ENCODE data around the gene ETS1. TPM values are rescaled to one million over a fixed set of nuclear protein-coding genes. Genes with fewer than 3 reads are reported as not detected.

Gene ETS1
- total RNA-seq, 4 donors from 2014 or later = 46.3 to 70.6 (median 57.6) TPM

DNA sequence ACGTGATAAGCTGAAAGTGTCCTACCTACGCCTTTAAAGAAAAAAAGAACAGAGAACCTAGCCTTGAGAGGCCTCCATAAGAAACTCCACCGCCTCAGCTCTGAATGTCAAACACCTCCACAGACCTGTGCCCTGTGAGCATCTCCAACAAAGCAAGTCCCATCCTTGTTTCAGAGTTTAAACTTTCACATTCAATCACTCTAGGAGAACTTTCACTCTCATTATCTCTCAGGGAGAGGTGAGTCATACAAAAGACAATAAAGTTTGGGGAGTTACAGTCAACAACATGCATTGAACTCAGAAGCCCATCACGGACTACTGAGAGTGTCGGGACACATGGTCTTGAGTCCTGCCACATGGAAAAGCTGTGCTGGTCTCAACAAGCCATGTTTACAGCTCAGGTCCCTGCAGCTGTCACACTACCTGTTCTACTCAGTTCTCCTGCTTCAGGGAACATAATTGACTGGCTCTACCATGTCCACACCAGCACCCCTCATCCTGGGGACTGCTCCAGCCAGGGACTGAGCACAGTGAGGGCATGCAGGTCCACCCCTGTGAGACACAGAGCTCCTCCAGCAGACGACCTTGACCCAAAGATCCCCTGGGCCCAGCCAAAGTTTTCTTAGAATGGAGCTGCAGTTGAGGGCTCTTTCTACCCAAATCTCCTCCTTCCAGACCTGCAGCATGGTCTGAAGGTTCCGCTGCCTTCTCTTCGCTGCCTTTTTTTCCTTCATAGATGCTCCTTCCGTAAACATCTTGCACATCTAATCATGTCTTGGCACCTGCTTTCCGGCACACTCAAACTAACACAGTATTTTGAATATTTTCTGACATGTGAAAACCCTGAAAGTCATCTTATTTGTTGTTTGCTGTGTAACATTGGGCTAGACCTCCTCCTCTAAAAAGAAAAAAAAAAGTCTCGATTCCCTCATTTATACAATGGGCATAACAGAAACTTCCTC, 114.9 kb downstream of the ETS1 start:
- no peak for DNase-seq (ENCODE audit: low spot score in 2 of 2)
- Histone ChIP-seq H3K4me1 (peaks cover 0 to 92% (median 66%) of the 10 kb centered on the region in 4 donors), H3K4me3 (no peak overlapping the region), H3K9me3 (no peaks in the 10 kb centered on the region), H3K27me3 (no peaks in the 10 kb centered on the region), H3K27ac (peak overlapping the region in 3 of 4 donors; percentile 2 to 66 (median 27)), H3K36me3 (peaks cover 0 to 24% (median 0%) of the 10 kb centered on the region in 3 donors)
- WGBS, 2 donors = 89 to 91% methylated on average over 11 of the region's 11 CpGs
- TF ChIP-seq EP300 (IDR thresholded peaks at IDR 0.05) (no peak), POLR2A (IDR thresholded peaks at IDR 0.05) (no peak)
- TF ChIP-seq, protein P1, sequence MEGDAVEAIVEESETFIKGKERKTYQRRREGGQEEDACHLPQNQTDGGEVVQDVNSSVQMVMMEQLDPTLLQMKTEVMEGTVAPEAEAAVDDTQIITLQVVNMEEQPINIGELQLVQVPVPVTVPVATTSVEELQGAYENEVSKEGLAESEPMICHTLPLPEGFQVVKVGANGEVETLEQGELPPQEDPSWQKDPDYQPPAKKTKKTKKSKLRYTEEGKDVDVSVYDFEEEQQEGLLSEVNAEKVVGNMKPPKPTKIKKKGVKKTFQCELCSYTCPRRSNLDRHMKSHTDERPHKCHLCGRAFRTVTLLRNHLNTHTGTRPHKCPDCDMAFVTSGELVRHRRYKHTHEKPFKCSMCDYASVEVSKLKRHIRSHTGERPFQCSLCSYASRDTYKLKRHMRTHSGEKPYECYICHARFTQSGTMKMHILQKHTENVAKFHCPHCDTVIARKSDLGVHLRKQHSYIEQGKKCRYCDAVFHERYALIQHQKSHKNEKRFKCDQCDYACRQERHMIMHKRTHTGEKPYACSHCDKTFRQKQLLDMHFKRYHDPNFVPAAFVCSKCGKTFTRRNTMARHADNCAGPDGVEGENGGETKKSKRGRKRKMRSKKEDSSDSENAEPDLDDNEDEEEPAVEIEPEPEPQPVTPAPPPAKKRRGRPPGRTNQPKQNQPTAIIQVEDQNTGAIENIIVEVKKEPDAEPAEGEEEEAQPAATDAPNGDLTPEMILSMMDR (IDR thresholded peaks at IDR 0.05) = no peak

DNA sequence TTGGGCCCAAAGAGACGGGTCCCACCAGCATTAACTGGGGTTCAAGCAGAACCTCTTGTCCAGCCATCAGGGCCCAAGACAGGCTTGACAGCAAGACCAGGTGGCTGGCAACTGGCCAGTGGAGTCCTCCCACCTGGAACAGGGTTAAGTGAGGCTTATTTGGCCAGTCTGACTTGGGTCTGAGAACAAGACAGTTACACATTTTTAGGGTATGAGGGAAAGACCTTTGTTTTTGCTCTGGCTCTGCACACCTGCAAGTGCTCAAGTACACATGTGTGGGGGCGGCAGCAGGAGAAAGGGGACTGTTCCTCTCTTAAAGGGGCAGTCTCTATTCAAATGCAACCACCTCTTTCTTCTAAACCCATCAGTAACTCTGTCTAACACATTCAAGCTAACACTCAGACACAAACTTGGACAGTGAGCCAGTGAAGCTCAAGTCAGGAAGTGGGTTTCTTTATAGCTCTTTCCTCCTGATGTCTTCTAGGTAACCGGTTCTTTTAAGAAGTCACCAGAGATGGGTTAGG, 116.2 kb downstream of the ETS1 start:
- Histone ChIP-seq H3K4me3 (no peak overlapping the region), H3K27ac (peak overlapping the region in 3 of 4 donors; percentile 27 to 52 (median 29)), H3K36me3 (peaks cover 0 to 13% (median 0%) of the 10 kb centered on the region in 3 donors), H3K27me3 (no peaks in the 10 kb centered on the region), H3K4me1 (peaks cover 0 to 91% (median 68%) of the 10 kb centered on the region in 4 donors), H3K9me3 (no peaks in the 10 kb centered on the region)
- no peak for DNase-seq (ENCODE audit: low spot score in 2 of 2)
- 70 to 88% methylated on average over 3 of the region's 3 CpGs for WGBS, 2 donors
- TF ChIP-seq, protein P1 (IDR thresholded peaks at IDR 0.05) = no peak
- TF ChIP-seq POLR2A (IDR thresholded peaks at IDR 0.05) (no peak), EP300 (IDR thresholded peaks at IDR 0.05) (no peak)

DNA sequence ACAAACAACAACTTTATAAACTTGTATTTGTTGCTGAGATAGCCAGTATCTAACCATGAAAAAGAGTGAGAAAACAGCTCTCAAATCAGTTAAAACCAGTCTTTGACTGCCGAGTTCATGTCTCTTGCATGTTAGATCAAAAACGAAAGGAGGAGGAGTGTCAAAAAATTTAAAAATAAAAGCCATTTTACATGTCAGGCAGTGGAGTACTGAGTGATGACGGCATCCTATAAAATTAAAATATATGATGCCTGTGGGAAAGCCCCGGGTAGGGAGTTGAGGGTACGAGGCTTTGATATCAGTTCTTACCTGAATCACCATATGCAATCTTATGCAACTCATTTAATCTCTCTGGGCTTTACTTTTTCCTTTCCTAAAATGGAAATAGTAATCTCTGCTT, 117.3 kb downstream of the ETS1 start:
- Histone ChIP-seq H3K36me3 (peaks cover 0 to 8% (median 0%) of the 10 kb centered on the region in 3 donors), H3K9me3 (no peaks in the 10 kb centered on the region), H3K4me3 (no peak overlapping the region), H3K27ac (peak overlapping the region in 3 of 4 donors; percentile 74 to 91 (median 86)), H3K4me1 (peaks cover 0 to 91% (median 71%) of the 10 kb centered on the region in 4 donors), H3K27me3 (no peaks in the 10 kb centered on the region)
- TF ChIP-seq EP300 (IDR thresholded peaks at IDR 0.05) (no peak), POLR2A (IDR thresholded peaks at IDR 0.05) (no peak)
- TF ChIP-seq, protein P1 (IDR thresholded peaks at IDR 0.05) = no peak
- WGBS, 2 donors = 78 to 83% methylated on average over 5 of the region's 5 CpGs
- DNase-seq (ENCODE audit: low spot score in 2 of 2) = no peak

DNA sequence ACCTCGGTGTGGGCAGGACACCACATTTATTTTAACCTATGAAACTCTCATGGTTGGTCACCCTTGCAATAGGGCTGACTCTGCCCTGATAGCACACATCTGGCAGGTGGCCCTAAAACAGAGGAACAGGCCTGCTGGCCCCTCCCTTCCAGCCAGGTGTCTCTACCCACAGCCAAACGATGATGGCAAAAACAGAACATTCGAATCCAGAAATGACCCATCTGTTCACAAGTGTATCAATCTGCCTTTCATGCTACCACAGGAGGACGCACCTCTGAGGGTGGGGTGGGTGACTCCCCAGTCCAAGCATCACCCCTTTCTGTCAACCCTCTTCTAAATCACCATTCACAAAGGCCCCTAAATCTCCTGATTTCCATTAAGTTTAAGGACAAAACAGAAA, 118.1 kb downstream of the ETS1 start:
- 80 to 82% methylated on average over 4 of the region's 4 CpGs for WGBS, 2 donors
- DNase-seq (ENCODE audit: low spot score in 2 of 2) = no peak
- H3K9me3 ChIP-seq = no peaks in the 10 kb centered on the region
- H3K27ac ChIP-seq = peak overlapping the region in 3 of 4 donors; percentile 74 to 91 (median 86)
- peaks cover 0 to 91% (median 66%) of the 10 kb centered on the region in 4 donors for H3K4me1 ChIP-seq
- H3K27me3 ChIP-seq = no peaks in the 10 kb centered on the region
- H3K4me3 ChIP-seq = no peak overlapping the region
- peaks cover 0 to 8% (median 0%) of the 10 kb centered on the region in 3 donors for H3K36me3 ChIP-seq
- TF ChIP-seq EP300 (IDR thresholded peaks at IDR 0.05) (no peak), POLR2A (IDR thresholded peaks at IDR 0.05) (no peak)
- TF ChIP-seq, protein P1 (IDR thresholded peaks at IDR 0.05) = no peak

DNA sequence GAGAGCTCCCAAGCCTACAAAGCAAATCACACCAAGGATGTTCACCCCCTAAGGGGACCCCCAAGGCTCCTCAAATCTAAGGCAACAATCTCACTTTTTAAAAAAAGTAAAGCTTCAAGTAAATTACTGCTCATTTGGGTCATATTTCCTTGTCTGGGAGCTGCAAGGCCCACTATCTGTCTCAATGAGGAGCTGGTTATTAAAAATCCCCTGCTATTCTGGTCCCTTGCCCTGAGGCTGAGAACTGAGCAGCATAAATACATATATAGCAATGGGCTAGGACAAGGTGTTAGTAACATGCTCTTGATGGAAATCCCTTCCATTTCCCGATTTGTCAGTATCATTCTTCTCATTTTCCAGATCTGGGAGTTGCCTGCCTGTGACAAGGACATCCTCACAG, 119.2 kb downstream of the ETS1 start:
- Histone ChIP-seq H3K4me1 (peaks cover 0 to 91% (median 66%) of the 10 kb centered on the region in 4 donors), H3K27ac (peak overlapping the region in 3 of 4 donors; percentile 74 to 91 (median 86)), H3K27me3 (no peaks in the 10 kb centered on the region), H3K36me3 (peaks cover 0 to 2% (median 0%) of the 10 kb centered on the region in 3 donors), H3K4me3 (no peak overlapping the region), H3K9me3 (no peaks in the 10 kb centered on the region)
- no peak for DNase-seq (ENCODE audit: low spot score in 2 of 2)
- TF ChIP-seq, protein P1 (IDR thresholded peaks at IDR 0.05) = no peak
- TF ChIP-seq POLR2A (IDR thresholded peaks at IDR 0.05) (no peak), EP300 (IDR thresholded peaks at IDR 0.05) (no peak)
- WGBS, 2 donors = 55 to 64% methylated on average over 1 of the region's 1 CpG
